ENCODE results near the gene MRPL36.

Gene MRPL36

GRCh38 chr5:1795506-1795905, 4.1 kb downstream of the MRPL36 start:
- DNase-seq = no peak

DNA sequence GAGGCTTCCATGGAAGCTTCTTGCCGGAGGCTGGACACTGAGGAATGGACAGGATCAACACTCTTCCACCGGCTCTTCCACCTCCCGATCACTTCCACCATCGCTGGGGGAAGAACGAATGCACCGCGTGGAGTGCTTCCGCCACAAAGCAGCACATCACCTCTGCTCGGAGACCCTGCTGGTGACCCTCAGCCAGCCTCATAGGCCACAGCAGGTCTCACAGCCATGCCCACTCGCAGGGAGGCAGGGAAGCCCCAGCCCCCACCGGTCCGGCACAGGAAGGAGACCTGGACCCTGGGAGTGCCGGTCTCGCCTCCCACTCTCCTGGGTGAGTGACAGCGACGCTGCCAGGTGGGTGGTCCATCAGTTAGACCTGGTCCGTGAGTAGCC, 4.7 kb downstream of the MRPL36 start:
- no peak for DNase-seq

DNA sequence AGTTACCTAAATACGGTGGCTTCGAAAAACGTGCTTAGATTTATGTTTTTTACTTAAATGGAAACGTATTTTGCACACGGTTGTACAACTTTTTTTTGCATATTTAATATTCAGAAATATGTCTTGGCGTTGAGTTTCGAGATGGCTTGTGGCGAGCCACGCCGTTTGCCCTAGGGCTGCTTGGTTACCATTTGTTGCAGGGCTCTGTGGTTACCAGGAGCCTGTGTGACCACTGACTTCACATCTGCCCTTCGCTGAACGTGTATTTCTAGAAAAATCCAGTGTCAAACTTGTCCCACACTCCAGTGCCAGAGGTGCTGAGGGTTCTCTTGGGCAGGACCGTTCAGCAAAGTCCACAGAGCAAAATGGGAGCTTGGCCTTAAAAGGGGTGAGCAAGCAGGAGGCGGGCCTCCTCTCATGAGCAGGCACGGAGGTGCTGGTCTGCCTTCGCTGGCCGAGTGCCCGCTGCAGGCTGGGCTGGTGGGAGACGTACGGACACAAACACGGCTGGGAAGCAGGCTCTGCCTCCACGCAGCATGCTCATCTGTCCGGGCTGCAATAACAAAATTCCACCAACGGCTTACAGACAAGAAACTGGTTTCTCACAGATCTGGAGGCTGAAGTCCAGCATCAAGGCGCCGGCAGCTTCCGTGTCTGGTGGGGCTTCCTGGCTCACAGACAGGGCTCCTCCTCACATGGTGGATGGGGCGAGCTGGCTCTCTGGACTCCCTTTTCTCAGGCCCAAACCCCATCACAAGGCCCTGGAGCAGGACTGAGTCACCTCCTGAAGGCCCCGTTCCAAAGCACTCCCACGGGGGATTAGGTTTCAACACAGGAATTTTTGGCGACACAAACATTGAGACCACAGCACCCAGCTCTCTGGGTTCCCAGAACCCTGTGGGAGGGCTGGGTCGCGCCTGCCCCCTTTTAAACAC, 5.4 kb downstream of the MRPL36 start:
- DNase-seq = no peak

DNA sequence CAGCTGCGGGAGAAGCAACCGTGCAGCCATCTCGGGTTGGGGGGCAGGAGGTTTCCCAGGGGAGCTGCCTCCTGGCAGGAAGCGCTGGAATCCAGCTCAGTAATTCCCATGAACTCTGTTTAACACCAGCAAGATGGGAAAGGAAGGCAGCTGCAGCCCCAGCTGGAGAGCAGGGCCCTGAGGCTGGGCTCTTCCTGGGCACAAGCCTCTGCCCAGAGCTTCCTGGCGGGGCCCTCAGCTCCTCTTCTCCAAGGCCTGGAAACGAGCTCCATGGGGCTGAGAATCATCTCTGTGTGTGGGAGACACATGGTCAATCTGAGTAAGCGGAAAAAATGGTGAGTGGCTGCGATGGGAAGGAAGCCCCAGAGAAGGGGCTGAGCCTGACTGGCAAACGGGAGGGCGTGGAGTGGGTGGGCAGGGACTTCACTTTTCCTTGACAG, 6.3 kb downstream of the MRPL36 start:
- peak; percentile 58 for DNase-seq

DNA sequence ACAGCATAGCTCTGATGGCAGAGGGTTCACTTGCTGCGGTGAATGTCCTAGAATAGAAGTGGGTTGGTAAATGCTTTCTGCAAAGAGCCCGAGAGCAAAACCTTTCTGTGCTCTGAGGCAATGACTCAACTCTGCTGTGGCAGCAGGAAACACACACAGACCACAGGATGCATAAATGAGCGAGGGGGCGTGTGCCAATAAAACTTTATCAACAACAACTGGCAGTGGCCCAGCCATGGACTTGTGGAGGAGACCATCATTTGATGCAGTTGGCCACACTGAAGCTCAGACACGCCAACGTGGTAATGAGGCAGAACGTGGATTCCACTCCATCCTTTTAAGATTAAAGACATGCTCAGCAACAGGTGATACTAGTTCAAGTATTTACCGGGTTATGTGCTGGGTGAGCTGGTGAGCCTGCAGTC, 6.8 kb downstream of the MRPL36 start:
- DNase-seq = peak; percentile 82

- no peak for DNase-seq
Observed at GRCh38 chr5:1791176-1791575, 8.5 kb downstream of the MRPL36 start.

DNA sequence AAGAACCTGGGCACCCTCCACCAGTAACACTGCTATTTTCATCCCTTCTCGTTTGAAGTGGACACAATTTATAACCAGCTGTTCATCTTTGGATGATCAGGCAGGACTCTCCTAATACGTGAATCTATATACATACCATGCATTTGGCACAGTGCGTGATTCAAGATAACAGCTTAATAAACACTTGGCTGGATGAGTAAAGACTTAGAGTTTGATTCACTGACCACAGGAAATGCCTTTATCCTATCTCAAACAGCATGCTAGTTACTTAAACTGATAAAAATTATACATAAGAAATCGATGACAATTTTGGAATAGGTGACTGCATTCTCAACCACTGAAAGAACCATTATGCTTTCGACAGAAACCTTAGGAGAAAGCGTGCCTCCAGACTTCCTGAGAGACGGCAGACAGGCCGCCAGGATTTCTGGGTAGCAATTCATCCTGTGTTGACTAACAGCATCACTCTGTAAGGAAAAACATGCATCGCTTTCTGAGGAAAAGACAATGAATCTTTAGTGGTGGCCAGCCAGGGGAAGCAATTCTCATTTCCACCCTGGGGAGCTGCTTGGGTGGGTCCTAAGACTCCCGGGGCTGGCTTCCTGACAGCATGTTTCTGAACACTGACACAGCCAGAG, 9.7 kb downstream of the MRPL36 start:
- DNase-seq = no peak

GRCh38 chr5:1789438-1789833, 10.2 kb downstream of the MRPL36 start:
- peak; percentile 38 for DNase-seq

GRCh38 chr5:1788828-1789227, 10.8 kb downstream of the MRPL36 start:
- no peak for DNase-seq

DNA sequence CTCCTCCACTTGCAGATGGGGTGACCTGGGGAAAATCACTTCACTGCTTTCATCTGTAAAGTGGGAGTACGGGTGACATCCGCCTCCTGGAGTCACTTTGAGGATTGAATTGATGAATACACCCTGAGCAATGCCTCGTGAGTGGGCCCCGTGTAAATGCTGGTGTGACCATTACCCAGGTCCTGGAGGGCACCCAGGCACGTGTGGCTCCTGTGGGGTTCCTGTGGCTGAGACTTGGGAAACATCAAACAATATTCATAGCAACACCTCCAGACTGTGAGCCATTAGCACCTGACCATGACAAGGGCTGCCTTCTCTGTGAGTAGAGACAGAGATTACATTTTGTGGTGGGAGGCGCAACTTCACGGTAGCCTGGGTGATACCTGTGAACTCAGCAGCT, 11.4 kb downstream of the MRPL36 start:
- DNase-seq = no peak

- no peak for DNase-seq
Observed at GRCh38 chr5:1787472-1788047, 12.1 kb downstream of the MRPL36 start.

DNA sequence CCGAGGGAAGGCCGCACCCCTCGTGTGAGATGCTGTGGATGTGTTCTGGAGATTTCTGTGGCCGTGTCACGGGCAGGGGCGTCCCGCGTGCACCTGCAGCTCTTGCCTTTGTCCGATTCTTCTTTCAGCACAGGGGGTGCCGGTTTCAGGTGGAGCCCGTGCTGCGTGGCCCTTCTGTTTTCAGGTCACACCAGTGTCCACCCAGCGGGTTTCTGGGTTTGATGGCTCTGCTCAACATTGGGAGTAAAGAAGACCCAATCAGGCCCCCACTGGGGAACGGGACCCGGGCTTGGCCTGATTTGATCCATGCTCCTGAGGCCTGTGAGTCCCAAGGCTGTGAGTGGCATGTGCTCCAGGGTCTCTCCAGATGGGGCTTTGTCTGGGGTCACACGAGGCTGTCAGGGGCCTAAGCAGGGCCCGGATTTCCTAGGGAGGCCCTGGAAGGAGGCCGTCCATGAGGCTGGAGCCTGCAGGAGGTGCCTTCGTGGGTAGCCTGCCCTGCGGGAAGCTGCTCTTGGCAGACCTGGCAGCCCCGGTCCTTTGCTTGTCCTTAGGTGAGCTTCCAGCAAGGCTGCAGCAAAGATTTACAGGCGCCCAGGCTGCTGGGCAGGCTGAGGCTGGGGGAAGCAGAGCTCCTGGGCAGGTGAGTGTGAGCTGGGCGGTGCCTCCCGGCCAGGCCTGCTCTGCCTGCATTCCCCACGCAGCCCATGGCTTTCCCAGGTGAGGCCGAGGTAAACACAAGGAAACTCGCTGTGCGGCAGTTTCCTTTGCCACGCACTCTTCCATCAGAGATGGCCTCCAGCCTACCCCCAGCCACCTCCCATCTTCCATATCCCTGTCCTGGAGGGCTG, 12.8 kb downstream of the MRPL36 start:
- no peak for DNase-seq

GRCh38 chr5:1785984-1786383, 13.7 kb downstream of the MRPL36 start:
- no peak for DNase-seq

DNA sequence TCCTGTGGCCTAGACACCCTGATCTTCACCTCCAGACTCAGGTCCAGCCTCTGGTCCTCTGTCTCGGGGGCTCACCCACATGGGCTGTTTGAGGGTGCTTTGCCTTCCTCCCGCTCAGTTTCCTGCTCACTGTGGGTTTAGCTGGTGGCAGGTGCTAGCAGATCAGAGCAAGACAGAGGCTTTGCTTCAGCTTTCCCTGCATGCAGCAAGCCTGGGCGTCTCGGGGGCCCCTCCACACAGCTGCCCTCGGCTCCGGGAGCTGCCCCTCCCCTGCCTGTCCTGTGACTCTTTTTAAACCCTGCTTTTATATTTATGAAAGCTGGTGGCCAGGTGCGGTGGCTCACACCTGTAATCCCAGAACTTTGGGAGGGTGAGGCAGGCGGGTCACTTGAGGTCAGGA, 14.6 kb downstream of the MRPL36 start:
- DNase-seq = no peak

GRCh38 chr5:1784197-1785050, 15.2 kb downstream of the MRPL36 start:
- DNase-seq = no peak

- DNase-seq = no peak
Observed at GRCh38 chr5:1783216-1783554, 16.5 kb downstream of the MRPL36 start.

DNA sequence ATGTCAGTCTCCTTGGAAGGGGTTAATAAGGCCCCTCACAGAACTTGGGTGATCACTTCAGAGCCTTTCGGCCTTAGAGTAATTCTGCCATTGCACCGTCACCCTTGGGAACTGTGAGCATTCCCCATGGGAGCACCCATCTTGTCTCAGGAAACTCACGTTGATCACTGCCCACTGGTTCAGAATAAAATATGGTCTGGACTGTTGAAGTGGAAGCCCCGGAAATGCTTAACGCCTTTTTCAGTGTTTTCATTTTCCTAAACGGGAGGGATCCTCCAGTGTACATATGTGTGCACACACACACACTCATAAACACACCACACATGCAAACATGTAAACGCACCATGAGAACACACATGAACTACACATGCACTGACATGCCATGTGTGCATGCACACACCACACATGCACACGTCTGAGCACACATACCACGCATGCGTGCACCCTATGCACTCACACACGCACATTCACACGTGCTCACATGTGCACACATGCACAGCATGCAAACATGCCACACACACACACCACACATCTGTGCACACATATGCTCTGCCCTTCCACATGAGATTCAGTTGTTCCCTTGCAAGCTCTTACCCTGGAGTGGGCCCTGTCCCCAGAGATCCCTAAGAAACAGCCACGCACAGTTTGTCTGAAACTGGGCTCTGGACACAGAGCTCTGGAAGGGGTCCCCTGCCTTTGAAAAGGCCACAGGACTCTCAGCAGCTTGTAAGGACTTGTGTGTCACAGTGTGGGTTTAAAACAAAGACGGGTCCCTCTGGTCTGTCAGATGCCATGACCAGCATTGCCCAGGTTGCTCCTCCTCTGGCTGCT, 17.0 kb downstream of the MRPL36 start:
- no peak for DNase-seq

DNA sequence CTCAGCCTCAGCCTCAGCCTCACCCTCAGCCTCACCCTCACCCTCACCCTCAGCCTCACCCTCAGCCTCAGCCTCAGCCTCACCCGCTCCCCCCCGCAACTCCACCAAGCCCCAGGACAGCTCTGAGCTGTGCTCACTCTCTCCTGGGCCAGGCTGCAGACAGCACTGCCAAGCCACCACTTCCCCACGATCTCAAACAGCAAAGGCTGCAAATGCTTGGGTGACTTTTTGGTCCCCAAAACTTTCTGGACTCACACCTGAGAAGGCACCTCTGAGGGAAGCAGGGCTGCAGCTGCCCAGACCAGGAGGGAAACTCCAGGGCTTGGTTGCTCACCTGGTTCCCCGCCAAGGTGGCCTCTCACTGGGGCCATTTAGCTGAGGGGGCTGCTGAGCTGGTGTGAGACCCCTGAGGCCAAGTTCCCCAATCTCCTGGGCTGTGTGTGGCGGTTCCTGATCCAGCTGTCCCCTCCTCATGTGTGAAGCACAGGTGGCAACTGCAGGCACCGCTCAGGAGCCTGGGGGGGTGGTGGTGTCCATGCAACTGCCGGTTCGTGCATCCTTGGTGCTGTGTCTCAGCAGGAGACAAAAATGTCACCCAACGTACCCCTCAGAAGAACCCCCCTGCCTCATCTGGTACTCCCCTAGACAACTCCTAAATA, 17.8 kb downstream of the MRPL36 start:
- DNase-seq = no peak

DNA sequence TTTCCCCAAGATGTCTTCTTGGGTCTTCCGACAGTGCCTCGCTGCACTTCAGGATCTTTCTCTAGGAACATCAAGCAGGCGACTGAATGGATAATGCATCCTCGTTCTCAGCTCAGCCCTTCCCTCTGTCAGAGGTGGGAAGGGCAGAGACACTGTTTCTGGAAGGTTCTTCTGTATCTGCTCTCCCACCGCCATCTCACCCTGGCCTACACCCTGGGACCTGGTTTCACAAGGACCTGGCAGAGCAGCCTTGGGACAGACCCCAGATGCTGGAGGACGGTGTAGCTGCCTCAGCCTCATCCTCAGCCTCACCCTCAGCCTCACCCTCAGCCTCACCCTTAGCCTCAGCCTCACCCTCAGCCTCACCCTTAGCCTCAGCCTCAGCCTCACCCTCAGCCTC, 18.5 kb downstream of the MRPL36 start:
- no peak for DNase-seq

- DNase-seq = no peak
Observed at GRCh38 chr5:1780614-1780930, 19.1 kb downstream of the MRPL36 start.
